ENCODE data around the gene NDUFS5.

Gene NDUFS5

DNA sequence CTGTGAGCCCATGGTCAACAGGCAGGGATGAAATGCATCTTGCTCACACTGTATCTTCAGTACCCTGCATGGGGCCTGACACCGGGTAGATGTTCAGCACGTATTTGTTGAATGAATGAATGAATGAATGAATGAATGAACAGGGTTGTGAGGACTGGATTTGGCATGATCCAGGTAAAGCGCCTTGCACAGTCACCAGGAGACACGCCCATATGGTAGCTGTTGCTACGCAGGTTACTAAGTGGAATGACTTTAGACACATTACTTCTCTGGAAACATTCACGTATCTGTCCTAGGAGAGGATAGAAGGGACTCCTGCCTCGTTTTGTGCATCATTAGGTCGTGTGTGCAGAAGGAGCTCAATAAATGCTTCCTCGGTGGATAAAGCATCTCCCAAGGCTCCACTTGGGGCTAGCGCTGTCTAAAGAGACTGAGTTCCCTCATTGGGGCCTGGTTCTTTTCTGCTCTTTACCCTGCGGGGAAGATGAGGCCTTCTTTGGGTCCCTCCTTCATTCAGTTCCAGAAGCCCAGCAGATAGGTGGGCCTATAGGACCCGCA lies 54.2 kb downstream of the NDUFS5 start:
- peak overlapping the region in 1 of 2 donors; percentile 42 for H3K4me3 ChIP-seq (replicated peaks in 1 of 2; ENCODE audit: low read depth in 2 of 2, low read length in 2 of 2)
- DNase-seq (ENCODE audit: low read depth in 2 of 2), result no peak
- TF ChIP-seq, protein P1, sequence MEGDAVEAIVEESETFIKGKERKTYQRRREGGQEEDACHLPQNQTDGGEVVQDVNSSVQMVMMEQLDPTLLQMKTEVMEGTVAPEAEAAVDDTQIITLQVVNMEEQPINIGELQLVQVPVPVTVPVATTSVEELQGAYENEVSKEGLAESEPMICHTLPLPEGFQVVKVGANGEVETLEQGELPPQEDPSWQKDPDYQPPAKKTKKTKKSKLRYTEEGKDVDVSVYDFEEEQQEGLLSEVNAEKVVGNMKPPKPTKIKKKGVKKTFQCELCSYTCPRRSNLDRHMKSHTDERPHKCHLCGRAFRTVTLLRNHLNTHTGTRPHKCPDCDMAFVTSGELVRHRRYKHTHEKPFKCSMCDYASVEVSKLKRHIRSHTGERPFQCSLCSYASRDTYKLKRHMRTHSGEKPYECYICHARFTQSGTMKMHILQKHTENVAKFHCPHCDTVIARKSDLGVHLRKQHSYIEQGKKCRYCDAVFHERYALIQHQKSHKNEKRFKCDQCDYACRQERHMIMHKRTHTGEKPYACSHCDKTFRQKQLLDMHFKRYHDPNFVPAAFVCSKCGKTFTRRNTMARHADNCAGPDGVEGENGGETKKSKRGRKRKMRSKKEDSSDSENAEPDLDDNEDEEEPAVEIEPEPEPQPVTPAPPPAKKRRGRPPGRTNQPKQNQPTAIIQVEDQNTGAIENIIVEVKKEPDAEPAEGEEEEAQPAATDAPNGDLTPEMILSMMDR (IDR thresholded peaks at IDR 0.05; ENCODE audit: low read depth, low read length), result no peak

DNA sequence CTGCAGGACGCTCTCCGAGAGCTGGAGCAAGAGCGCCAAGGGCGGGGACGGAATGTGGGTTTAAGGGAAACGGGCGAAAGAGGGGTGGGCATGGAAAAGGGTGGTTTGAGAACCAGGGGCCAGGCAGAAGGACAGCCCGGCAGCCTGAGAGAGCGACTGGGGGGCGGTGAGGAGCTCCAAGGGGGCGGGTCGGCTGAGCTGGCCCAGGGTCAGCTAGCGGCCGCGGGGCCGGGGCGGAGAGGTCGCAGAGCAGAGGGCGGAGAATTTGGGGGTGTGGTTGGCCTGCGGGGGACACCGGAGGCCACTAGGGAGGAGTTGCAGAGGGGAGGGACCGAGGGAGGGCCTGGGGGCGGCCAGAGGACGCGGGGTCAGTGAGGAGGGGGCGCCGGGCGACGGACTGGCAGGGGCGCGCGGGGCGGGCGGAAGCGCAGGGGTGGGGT lies 54.7 kb downstream of the NDUFS5 start:
- DNase-seq (ENCODE audit: low read depth in 2 of 2), result no peak
- TF ChIP-seq, protein P1 (IDR thresholded peaks at IDR 0.05; ENCODE audit: low read depth, low read length), result no peak
- peak overlapping the region; percentile 42 to 55 for H3K4me3 ChIP-seq (replicated peaks in 1 of 2; ENCODE audit: low read depth in 2 of 2, low read length in 2 of 2)

DNA sequence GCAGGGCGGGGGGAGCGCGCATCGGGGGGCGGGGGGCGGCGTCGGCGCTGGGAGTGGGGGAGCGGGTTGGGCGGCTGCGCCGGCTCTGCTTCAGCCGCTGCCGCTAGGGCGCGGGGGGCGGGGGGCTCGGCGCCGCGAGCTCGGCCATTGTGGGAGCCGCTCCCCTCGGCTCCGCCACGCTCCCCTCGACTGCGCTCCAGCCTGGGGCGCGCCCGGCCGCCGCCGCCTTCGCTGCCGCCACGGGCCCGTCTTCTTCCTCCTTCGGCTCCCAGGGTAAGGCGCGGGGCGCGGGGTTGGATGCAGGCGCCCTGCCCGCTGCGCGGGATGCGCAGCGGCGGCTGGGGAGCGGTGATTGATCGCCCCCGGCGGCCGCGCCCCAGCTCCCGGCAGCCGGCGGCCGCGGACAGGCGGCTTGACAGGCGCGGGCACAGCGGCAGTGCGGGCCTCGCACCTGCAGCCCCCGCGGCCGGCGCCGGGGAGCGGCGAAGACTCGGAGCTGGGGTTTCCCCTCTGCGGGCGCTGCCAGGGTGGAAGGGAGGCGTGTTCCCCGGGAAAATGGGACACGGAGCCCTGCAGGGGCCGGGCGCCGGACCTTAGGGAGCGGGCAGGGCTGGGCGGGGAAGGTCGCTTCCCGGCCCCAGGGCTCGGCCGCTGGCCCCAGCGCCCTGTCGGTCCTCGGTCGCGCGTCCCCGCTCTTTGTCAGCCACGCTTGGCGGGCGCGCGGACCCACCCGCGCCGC lies 55.3 kb downstream of the NDUFS5 start:
- peak overlapping the region; percentile 49 to 55 for H3K4me3 ChIP-seq (replicated peaks in 1 of 2; ENCODE audit: low read depth in 2 of 2, low read length in 2 of 2)
- TF ChIP-seq, protein P1 (IDR thresholded peaks at IDR 0.05; ENCODE audit: low read depth, low read length), result no peak
- DNase-seq (ENCODE audit: low read depth in 2 of 2), result no peak

DNA sequence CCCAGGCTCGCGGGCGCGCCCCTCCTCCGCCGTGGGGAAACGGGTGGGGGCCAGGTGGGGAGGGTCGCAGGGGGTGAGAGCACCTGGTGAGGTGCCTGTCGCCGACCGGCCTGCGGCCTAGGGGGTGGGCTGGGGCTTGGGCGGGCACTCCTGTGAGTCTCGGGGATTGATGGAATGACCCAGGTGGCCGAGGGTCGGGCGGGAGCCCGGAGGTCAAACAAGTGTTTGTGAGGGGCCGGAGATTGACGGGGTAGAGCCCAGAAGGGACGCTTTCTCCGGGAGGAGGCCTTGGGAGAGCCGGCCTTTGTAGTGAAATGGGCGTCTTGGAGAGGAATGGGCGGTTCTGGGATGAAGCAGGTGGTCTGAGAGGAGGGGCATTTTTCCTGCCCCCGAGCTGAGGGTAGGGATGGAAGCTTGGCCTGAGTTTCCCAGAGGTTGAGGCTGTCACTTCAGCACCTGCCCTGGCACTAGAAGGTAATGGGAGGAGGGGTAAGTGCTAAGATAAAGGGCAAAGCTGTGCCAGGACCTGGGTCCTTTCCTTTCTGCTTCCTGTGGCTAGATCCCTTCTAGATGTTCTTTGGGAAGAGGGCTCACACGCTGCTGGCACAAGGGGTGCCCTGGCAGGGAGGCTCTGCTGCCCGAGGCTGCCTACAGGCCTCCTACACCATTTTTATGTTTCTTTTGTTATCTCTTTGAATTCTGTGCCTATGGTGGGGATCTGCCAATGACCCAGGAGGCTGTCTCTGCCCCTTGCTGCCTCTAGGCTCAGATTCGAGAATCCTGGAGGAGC lies 56.1 kb downstream of the NDUFS5 start:
- DNase-seq (ENCODE audit: low read depth in 2 of 2), result no peak
- peak overlapping the region; percentile 32 to 55 for H3K4me3 ChIP-seq (replicated peaks in 1 of 2; ENCODE audit: low read depth in 2 of 2, low read length in 2 of 2)
- TF ChIP-seq, protein P1 (IDR thresholded peaks at IDR 0.05; ENCODE audit: low read depth, low read length), result no peak

DNA sequence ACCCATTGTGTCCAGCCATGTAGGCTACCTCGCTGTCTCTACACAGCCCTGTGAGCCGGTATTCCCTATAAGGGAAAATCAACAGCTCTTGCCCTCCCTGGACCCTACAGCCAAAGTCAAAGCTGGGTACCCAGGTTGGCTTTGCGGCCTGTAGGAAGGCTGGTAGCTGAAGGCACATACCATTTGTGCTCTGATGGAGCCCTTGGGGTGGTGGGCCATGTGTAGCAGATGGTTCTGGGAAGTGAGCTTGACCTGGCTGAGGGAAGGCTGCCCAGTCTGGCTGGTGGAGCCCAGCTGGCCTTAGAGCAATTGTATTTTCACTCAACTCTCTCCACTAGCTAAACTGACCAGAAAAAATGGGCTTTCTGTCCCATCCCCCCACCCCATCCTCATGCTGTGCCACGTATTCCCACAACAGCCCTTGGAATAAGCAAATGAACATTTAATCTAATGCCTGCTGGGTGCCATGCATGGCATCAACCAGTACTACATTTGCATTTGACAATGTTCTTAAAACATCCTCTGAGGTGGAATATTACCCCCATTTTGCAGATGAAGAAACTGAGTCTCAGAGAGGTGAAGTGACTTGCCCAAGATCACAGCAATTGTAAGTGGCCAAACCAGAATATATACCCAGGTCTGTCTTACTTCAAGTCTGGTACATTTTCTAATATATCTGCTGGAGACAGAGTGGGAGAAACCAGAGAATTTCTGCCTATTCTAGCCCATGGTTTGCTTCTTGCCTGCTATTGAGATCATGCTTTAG lies 56.8 kb downstream of the NDUFS5 start:
- no peak for DNase-seq (ENCODE audit: low read depth in 2 of 2)
- no peak overlapping the region for H3K4me3 ChIP-seq (replicated peaks in 1 of 2; ENCODE audit: low read depth in 2 of 2, low read length in 2 of 2)
- TF ChIP-seq, protein P1 (IDR thresholded peaks at IDR 0.05; ENCODE audit: low read depth, low read length), result no peak

DNA sequence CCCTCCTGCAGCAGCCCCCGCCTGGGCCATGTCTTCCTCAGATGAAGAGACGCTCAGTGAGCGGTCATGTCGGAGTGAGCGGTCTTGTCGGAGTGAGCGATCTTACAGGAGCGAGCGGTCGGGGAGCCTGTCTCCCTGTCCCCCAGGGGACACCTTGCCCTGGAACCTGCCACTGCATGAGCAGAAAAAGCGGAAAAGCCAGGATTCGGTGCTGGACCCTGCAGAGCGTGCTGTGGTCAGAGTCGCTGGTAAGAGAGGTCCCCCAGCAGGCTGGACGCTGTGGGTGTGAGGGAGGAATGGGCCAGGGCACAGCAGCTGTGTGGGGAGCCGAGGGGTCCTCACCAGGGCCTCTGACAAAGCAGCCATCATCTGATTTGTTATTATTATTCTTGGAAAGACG lies 58.0 kb downstream of the NDUFS5 start:
- no peak overlapping the region for H3K4me3 ChIP-seq (replicated peaks in 1 of 2; ENCODE audit: low read depth in 2 of 2, low read length in 2 of 2)
- TF ChIP-seq, protein P1 (IDR thresholded peaks at IDR 0.05; ENCODE audit: low read depth, low read length), result no peak
- no peak for DNase-seq (ENCODE audit: low read depth in 2 of 2)

Measured in cardiac fibroblast (primary cell).